GM23338 (cell line): ENCODE measurements around the gene CTNNA3. TPM values are rescaled to one million over a fixed set of nuclear protein-coding genes. Genes with fewer than 3 reads are reported as not detected.

Experiments
- ATAC-seq: fragments of 200-7000 bp; cut with Tn5 transposase; 3 replicates; pipeline ENCODE4 v1.9.1; 2020
- DNase-seq: peaks from one replicate; pipeline ENCODE4 v3.0.0-alpha.2; 2015; ENCODE audit warnings: low spot score
- H2AFZ ChIP-seq: fragments of 200-600 bp; sonication (generic); 2 replicates; pipeline ENCODE4 v1.8.0; 2016; ENCODE audit warnings: antibody characterized with exemption, mild to moderate bottlenecking, moderate library complexity
- H3F3A ChIP-seq: fragments of 200-600 bp; sonication (generic); replicated peaks from 2 replicates; pipeline ENCODE4 v1.8.0; 2017; ENCODE audit warnings: antibody characterized with exemption, mixed run types, low read depth
- H3K27ac ChIP-seq: fragments of 200-600 bp; sonication (generic); 2 replicates; pipeline ENCODE4 v1.6.1; 2016; ENCODE audit warnings: low read depth
- H3K27me3 ChIP-seq: fragments of 200-600 bp; sonication (generic); 2 replicates; pipeline ENCODE4 v1.8.0; 2016; ENCODE audit warnings: mild to moderate bottlenecking, mixed run types, moderate library complexity; ENCODE audit not compliant: insufficient read depth
- H3K36me3 ChIP-seq: fragments of 200-600 bp; sonication (generic); 2 replicates; pipeline ENCODE4 v1.8.0; 2016; ENCODE audit warnings: mild to moderate bottlenecking; ENCODE audit not compliant: insufficient read depth
- H3K4me1 ChIP-seq: fragments of 200-600 bp; sonication (generic); 2 replicates; pipeline ENCODE4 v1.8.0; 2016; ENCODE audit warnings: mild to moderate bottlenecking, moderate library complexity; ENCODE audit not compliant: insufficient read depth
- H3K4me2 ChIP-seq: fragments of 200-600 bp; sonication (generic); 2 replicates; pipeline ENCODE4 v1.7.1; 2017; ENCODE audit warnings: mixed run types
- H3K4me3 ChIP-seq: fragments of 200-600 bp; sonication (generic); 2 replicates; pipeline ENCODE4 v1.6.1; 2016; ENCODE audit warnings: mixed run types
- H3K79me2 ChIP-seq: fragments of 200-600 bp; sonication (generic); replicated peaks from 2 replicates; pipeline ENCODE4 v1.8.0; 2017; ENCODE audit warnings: mild to moderate bottlenecking; ENCODE audit not compliant: insufficient read depth
- H3K9me2 ChIP-seq: fragments of 200-600 bp; sonication (generic); 2 replicates; pipeline ENCODE4 v1.8.0; 2017; ENCODE audit not compliant: insufficient read depth
- H4K20me1 ChIP-seq: fragments of 200-600 bp; sonication (generic); replicated peaks from 2 replicates; pipeline ENCODE4 v1.8.0; 2017; ENCODE audit warnings: mild to moderate bottlenecking; ENCODE audit not compliant: insufficient read depth
- H3K27ac Mint-ChIP-seq: 2 replicates; pipeline ENCODE4 v1.8.0; 2020; ENCODE audit warnings: inconsistent platforms, mild to moderate bottlenecking, moderate library complexity, mixed read lengths
- H3K27me3 Mint-ChIP-seq: 3 replicates; pipeline ENCODE4 v1.8.0; 2022; ENCODE audit warnings: low read depth, mild to moderate bottlenecking, moderate library complexity, mixed read lengths, inconsistent platforms; ENCODE audit not compliant: insufficient read depth, poor library complexity
- H3K36me3 Mint-ChIP-seq: 3 replicates; pipeline ENCODE4 v1.8.0; 2021; ENCODE audit warnings: low read depth, mild to moderate bottlenecking, inconsistent platforms, moderate library complexity, mixed read lengths
- H3K4me1 Mint-ChIP-seq: 3 replicates; pipeline ENCODE4 v1.8.0; 2020; ENCODE audit warnings: mild to moderate bottlenecking, inconsistent platforms, mixed read lengths
- H3K4me3 Mint-ChIP-seq: 3 replicates; pipeline ENCODE4 v1.8.0; 2021; ENCODE audit warnings: moderate library complexity, mild to moderate bottlenecking, inconsistent platforms, mixed read lengths
- H3K9me3 Mint-ChIP-seq: 3 replicates; pipeline ENCODE4 v1.8.0; 2020; ENCODE audit warnings: moderate library complexity, mild to moderate bottlenecking, inconsistent platforms, mixed read lengths
- EZH2 ChIP-seq: fragments of 200-600 bp; sonication (generic); IDR thresholded peaks from one replicate; pipeline ENCODE4 v1.8.0; 2017; ENCODE audit warnings: antibody characterized with exemption, mild to moderate bottlenecking, low read depth; ENCODE audit not compliant: unreplicated experiment
- EZH2phosphoT487 ChIP-seq: fragments of 200-600 bp; sonication (generic); IDR thresholded peaks from one replicate; pipeline ENCODE4 v1.8.1; 2018; ENCODE audit warnings: antibody characterized with exemption; ENCODE audit not compliant: unreplicated experiment
- JUNB ChIP-seq: IDR thresholded peaks from one replicate; pipeline ENCODE4 v1.6.1; 2016; ENCODE audit warnings: antibody characterized with exemption; ENCODE audit not compliant: unreplicated experiment
- POLR2AphosphoS5 ChIP-seq: IDR thresholded peaks from 2 replicates; pipeline ENCODE4 v1.6.1; 2016; ENCODE audit warnings: antibody characterized with exemption, low read depth
- STAT1 ChIP-seq: IDR thresholded peaks from one replicate; pipeline ENCODE4 v1.6.1; 2016; ENCODE audit warnings: antibody characterized with exemption; ENCODE audit not compliant: unreplicated experiment
- ZNF114 ChIP-seq: fragments of 250-450 bp; sonication (Bioruptor Pico); IDR thresholded peaks from 2 replicates; pipeline ENCODE4 v1.5.0; 2020; ENCODE audit warnings: mild to moderate bottlenecking, moderate library complexity
- polyA plus RNA-seq: library from polyadenylated mRNA; unstranded; fragments of >200 nt; fragmentation: Nextera tagmentation; extraction: Ambion mirVana; gene quantifications from 2 replicates; pipeline ENCODE4 v1.2.1, GENCODE V29; 2016
- total RNA-seq: library from RNA; depleted of rRNA; stranded (reverse); fragments of >200 nt; shearing (Covaris generic); gene quantifications from 2 replicates; pipeline ENCODE4 v1.2.3, GENCODE V29; 2014
- TF ChIP-seq, protein P1 (sequence below), 2 experiments: fragments of 200-600 bp in 1 of 2; sonication (generic) in 1 of 2; conservative IDR thresholded peaks; 2 replicates each; pipeline versions ENCODE4 v1.5.1 to v1.6.1; 2016 to 2017; ENCODE audit warnings: antibody characterized with exemption in 2 of 2, low read depth in 2 of 2, mild to moderate bottlenecking in 2 of 2, moderate library complexity in 1 of 2
- TF ChIP-seq, protein P2 (sequence below): IDR thresholded peaks from one replicate; pipeline ENCODE4 v1.6.1; 2018; ENCODE audit warnings: antibody characterized with exemption; ENCODE audit not compliant: unreplicated experiment
- TF ChIP-seq, protein P3 (sequence below): IDR thresholded peaks from 2 replicates; pipeline ENCODE4 v1.6.1; 2016; ENCODE audit warnings: antibody characterized with exemption

Gene CTNNA3
- total and polyA plus RNA-seq, 2 experiments from 2014 or later = 0.71 to 3.3 TPM

DNA sequence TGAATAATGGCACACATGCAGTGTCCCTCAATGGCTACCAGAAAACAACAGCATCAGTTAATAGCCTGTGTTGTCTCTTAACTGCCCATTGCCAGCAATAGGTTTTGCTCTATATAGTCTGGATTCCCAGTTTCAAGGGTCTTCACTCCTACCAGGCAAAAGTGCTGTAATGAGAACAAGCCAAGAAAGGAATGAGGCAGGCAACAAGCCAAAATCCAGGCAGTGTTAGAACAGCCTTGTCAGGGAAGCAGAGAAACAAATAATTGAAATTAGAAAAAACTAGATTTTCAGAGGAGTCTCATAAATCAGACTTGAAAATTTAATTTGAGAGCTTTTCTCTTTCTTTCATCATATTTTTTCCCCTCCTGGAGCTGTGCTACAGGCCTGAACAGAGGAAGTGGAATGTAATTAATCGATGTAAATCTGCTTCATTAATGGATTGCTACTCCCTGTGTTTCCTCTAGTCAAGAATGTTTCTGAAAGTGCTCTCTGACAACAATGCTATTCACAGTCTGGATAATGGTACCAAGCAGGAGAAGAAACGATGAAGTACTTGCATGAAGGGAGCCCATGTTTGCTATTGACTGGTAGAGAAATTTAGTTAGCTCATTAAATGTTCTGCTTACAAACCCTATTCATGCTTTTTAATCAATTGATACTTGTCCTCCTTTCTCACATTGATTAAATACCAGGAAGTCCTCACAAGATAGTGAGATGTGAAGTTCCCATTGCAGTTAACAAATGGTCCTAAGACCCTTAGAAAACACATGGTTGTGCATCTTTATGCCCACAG, 972.2 kb downstream of the CTNNA3 start:
- H3K9me2 ChIP-seq = no peaks in the 10 kb centered on the region
- no peaks in the 10 kb centered on the region for H3K79me2 ChIP-seq
- H3K27ac Mint-ChIP-seq = no peak overlapping the region
- H3K27ac ChIP-seq = no peak overlapping the region
- no peaks in the 10 kb centered on the region for H3K4me1 Mint-ChIP-seq
- no peaks in the 10 kb centered on the region for H3K36me3 ChIP-seq
- H3K4me3 Mint-ChIP-seq = no peak overlapping the region
- no peaks in the 10 kb centered on the region for H3K4me1 ChIP-seq
- H3K27me3 Mint-ChIP-seq = no peaks in the 10 kb centered on the region
- ATAC-seq (no peak), DNase-seq (no peak)
- H4K20me1 ChIP-seq = no peaks in the 10 kb centered on the region
- no peak overlapping the region for H3K4me2 ChIP-seq
- H3K4me3 ChIP-seq = no peak overlapping the region
- H2AFZ ChIP-seq = no peak overlapping the region
- H3K9me3 Mint-ChIP-seq = no peaks in the 10 kb centered on the region
- no peaks in the 10 kb centered on the region for H3F3A ChIP-seq
- TF ChIP-seq, protein P1, sequence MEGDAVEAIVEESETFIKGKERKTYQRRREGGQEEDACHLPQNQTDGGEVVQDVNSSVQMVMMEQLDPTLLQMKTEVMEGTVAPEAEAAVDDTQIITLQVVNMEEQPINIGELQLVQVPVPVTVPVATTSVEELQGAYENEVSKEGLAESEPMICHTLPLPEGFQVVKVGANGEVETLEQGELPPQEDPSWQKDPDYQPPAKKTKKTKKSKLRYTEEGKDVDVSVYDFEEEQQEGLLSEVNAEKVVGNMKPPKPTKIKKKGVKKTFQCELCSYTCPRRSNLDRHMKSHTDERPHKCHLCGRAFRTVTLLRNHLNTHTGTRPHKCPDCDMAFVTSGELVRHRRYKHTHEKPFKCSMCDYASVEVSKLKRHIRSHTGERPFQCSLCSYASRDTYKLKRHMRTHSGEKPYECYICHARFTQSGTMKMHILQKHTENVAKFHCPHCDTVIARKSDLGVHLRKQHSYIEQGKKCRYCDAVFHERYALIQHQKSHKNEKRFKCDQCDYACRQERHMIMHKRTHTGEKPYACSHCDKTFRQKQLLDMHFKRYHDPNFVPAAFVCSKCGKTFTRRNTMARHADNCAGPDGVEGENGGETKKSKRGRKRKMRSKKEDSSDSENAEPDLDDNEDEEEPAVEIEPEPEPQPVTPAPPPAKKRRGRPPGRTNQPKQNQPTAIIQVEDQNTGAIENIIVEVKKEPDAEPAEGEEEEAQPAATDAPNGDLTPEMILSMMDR (conservative IDR thresholded peaks at IDR 0.05; ENCODE audit: low read depth in 2 of 2) = no peak
- TF ChIP-seq ZNF114 (CRISPR knock-in tag) (no peak), JUNB (no peak)
- H3K27me3 ChIP-seq = no peaks in the 10 kb centered on the region
- H3K36me3 Mint-ChIP-seq = no peaks in the 10 kb centered on the region

DNA sequence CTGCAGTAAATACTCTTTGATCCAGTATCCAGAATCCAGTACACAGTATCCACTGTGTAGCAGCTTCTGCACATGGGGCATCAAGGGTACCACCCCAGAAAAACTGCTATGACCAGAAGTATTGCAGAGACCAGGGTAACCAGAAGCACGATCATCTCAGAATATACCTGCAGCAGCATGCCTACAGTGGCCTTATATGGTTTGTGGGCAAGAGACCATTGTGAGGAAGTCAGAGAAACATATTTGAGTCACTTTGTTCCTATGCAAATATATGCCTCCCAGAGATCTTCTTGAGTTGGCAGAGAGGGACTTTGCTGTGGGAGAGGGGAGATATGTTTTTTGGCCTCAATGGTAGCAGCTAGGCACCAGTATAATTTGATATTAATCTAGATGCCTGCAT, 976.5 kb downstream of the CTNNA3 start:
- H3K4me2 ChIP-seq = no peak overlapping the region
- no peaks in the 10 kb centered on the region for H3K4me1 ChIP-seq
- H3K27ac ChIP-seq = no peak overlapping the region
- H3K27ac Mint-ChIP-seq = no peak overlapping the region
- H3K4me3 Mint-ChIP-seq = no peak overlapping the region
- H3K36me3 ChIP-seq = no peaks in the 10 kb centered on the region
- H4K20me1 ChIP-seq = no peaks in the 10 kb centered on the region
- DNase-seq (no peak), ATAC-seq (no peak)
- no peaks in the 10 kb centered on the region for H3K27me3 Mint-ChIP-seq
- no peaks in the 10 kb centered on the region for H3K9me2 ChIP-seq
- H3K27me3 ChIP-seq = no peaks in the 10 kb centered on the region
- no peaks in the 10 kb centered on the region for H3K79me2 ChIP-seq
- no peaks in the 10 kb centered on the region for H3F3A ChIP-seq
- no peaks in the 10 kb centered on the region for H3K36me3 Mint-ChIP-seq
- H3K9me3 Mint-ChIP-seq = no peaks in the 10 kb centered on the region
- H2AFZ ChIP-seq = no peak overlapping the region
- peaks cover 5% of the 10 kb centered on the region; the same call in 2 of the 3 replicates for H3K4me1 Mint-ChIP-seq
- no peak overlapping the region for H3K4me3 ChIP-seq
- no peak for TF ChIP-seq STAT1
- TF ChIP-seq, protein P2, sequence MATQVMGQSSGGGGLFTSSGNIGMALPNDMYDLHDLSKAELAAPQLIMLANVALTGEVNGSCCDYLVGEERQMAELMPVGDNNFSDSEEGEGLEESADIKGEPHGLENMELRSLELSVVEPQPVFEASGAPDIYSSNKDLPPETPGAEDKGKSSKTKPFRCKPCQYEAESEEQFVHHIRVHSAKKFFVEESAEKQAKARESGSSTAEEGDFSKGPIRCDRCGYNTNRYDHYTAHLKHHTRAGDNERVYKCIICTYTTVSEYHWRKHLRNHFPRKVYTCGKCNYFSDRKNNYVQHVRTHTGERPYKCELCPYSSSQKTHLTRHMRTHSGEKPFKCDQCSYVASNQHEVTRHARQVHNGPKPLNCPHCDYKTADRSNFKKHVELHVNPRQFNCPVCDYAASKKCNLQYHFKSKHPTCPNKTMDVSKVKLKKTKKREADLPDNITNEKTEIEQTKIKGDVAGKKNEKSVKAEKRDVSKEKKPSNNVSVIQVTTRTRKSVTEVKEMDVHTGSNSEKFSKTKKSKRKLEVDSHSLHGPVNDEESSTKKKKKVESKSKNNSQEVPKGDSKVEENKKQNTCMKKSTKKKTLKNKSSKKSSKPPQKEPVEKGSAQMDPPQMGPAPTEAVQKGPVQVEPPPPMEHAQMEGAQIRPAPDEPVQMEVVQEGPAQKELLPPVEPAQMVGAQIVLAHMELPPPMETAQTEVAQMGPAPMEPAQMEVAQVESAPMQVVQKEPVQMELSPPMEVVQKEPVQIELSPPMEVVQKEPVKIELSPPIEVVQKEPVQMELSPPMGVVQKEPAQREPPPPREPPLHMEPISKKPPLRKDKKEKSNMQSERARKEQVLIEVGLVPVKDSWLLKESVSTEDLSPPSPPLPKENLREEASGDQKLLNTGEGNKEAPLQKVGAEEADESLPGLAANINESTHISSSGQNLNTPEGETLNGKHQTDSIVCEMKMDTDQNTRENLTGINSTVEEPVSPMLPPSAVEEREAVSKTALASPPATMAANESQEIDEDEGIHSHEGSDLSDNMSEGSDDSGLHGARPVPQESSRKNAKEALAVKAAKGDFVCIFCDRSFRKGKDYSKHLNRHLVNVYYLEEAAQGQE = no peak
- no peak for TF ChIP-seq JUNB
- TF ChIP-seq EZH2 = no peak
- TF ChIP-seq, protein P3, sequence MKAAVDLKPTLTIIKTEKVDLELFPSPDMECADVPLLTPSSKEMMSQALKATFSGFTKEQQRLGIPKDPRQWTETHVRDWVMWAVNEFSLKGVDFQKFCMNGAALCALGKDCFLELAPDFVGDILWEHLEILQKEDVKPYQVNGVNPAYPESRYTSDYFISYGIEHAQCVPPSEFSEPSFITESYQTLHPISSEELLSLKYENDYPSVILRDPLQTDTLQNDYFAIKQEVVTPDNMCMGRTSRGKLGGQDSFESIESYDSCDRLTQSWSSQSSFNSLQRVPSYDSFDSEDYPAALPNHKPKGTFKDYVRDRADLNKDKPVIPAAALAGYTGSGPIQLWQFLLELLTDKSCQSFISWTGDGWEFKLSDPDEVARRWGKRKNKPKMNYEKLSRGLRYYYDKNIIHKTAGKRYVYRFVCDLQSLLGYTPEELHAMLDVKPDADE = no peak
- no peak for TF ChIP-seq EZH2phosphoT487
- no peak for TF ChIP-seq POLR2AphosphoS5
